ENCODE data around the gene CNTF. TPM values are rescaled to one million over a fixed set of nuclear protein-coding genes. Genes with fewer than 3 reads are reported as not detected.

Gene CNTF
- total RNA-seq, 1 donor from 2014 or later = 1.8 TPM

GRCh38 chr11:58641803-58642581, 19.5 kb downstream of the CNTF start:
- DNase-seq (ENCODE audit: low spot score) = no peak

DNA sequence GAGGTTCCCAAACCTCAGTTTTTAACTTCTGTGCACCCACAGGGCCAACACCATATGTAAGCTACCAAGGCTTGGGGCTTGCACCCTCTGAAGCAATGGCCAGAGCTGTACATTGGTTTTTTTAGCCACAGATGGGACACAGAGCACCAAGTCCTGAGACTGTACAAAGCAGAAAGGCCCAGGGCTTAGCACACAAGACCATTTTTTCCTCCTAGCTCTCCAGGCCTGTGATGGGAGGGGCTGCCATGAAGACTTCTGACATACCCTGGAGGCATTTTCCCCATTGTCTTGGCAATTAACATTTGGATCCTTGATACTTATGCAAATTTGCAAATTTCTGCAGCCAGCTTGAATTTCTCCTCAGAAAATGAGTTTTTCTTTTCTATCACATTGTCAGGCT, 23.4 kb downstream of the CNTF start:
- DNase-seq (ENCODE audit: low spot score) = no peak

DNA sequence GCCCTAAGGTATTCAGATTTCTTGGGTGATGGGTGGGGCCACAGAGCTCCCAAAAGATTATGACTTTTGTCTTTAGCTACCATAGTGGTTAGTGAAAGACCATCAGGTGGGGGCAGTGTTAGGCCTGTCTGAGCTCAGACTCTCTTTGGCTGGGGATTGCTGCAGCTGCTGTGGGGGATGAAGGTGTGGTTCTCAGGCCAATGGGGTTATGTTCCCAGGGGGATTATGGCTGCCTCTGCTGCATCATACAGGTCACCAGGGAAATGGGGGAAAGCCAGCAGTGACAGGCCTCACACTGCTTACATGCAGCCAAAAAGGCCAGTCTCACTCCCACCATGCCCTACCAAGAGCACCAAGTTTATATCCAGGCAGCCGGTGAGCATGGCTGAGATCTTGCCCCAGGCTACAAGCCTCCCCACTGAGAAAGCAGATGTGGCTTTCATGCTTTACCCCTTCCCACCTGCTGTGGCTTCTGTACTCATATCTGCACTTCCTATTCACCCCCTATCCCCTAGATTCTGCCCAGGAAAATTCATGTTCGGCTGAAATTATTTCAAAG, 24.8 kb downstream of the CNTF start:
- no peak for DNase-seq (ENCODE audit: low spot score)

GRCh38 chr11:58647866-58648265, 25.4 kb downstream of the CNTF start:
- no peak for DNase-seq (ENCODE audit: low spot score)

DNA sequence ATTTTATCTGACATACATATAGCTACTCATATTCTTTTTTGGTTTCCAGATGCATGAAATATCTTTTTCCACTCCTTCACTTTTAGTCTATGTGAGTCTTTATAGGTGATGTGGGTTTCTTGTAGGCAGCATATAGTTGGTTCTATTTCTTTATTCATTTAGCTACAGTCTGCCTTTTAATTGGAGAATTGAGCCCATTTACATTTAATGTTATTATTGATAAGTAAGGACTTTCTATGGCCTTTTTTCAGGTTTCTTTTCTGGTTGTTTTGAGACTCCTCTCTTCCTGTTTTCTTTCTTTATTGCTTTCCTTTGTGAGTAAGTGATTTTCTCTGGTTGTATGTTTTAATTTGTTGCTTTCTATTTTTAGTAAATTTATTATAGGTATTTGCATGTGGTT, 27.2 kb downstream of the CNTF start:
- no peak for DNase-seq (ENCODE audit: low spot score)

GRCh38 chr11:58650496-58650895, 28.0 kb downstream of the CNTF start:
- no peak for DNase-seq (ENCODE audit: low spot score)

DNA sequence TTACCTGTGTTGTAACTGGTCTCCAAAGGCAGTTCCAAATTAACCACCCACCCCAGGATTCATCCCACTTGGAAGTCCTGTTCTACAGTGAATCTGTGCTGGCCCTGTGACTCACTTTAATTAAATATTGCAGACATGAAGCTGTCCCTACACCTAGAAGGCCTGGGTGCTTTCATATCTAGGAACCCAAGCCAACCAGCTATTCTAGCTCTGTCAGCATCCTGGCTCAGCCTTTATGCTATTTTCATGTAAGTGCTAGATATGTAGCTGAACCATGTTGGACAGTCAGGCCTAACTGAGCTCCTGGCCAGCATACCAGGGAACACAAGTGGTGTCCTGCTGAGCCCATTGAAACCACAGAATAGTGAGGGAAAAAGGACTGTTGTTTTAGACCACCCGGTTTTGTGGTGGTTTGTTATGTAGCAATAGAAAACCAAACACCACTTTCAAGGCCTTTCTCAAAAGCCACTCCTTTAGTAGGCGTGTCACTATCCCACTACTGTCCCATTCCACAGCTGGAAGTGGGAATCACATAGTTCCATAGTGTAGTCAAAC, 30.3 kb downstream of the CNTF start:
- no peak for DNase-seq (ENCODE audit: low spot score)

GRCh38 chr11:58654079-58654907, 31.8 kb downstream of the CNTF start:
- peak; percentile 64 for DNase-seq (ENCODE audit: low spot score)

GRCh38 chr11:58654908-58655296, 32.4 kb downstream of the CNTF start:
- no peak for DNase-seq (ENCODE audit: low spot score)

DNA sequence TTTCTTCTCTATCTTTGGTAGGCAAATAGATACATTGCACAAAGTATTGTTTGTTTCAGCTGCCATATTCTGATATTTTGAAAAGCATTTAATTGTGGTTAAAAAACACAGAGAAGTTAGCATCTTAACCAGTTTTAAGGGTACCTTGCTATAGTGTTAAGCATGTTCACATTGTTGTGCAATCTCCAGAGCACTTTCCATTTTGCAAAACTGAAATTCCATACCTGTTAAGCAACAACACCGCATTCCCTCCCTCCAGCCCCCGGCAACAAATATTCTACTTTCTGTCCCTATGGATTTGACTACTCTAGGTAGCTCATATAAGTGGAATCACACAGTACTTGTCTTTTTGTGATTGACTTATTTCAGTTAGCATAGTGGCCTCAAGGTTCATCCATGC, 33.9 kb downstream of the CNTF start:
- DNase-seq (ENCODE audit: low spot score) = no peak

GRCh38 chr11:58658623-58659022, 36.2 kb downstream of the CNTF start:
- no peak for DNase-seq (ENCODE audit: low spot score)

GRCh38 chr11:58659404-58659803, 36.9 kb downstream of the CNTF start:
- DNase-seq (ENCODE audit: low spot score) = no peak

GRCh38 chr11:58659910-58660570, 37.6 kb downstream of the CNTF start:
- no peak for DNase-seq (ENCODE audit: low spot score)

DNA sequence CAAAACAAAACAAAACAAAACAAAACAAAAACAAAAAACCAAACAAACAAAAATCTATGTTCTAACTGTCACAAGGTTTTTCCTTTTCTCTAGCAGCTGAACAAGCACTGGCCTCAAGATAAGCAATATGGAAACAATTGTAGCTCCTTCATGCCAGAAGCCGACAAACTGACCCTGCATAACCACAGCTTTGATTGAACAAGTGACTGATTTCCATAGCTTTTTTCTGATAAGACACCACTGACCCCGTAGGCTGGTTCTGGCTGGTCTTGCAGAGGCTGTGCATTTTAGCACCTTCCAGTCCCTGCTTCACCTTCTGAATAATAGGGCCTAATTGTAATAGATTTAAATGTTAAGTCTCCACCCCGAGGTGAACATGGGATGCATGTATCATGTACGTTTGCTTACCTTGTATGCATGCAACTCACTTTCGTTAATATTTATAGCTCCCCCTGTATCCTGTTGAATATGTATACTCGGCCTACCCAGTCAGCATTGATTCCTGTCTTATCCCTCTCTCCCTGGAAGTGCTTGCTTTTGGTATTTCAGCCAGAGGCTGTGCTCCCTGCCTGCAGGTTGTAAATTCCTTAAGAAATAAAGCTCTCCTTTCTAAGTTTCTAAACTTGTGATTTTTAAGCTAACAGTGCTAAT, 49.6 kb downstream of the CNTF start:
- no peak for DNase-seq (ENCODE audit: low spot score)

DNA sequence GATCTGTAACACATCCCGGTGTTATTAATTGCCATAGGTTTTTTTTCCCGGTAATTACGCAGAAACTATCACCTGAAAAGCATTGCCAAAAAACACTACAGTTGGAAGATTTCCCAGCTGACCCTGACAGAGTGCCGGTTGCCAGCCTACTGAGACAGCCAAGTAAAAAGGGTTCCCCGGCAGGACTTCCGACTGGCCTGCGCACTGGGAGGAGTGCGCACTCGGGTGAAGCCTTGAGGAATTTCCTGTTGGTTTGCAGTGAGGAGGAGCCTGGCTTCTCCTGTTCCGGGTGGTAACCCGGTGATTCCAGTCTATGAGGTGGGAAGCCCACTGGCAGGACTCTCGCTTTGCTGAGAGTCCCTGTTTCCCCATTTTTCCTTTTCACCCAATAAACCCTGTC, 52.1 kb downstream of the CNTF start:
- DNase-seq (ENCODE audit: low spot score) = no peak

Other genes starting within 250 kb of the CNTF start
- gene OR5B3, start 215.8 kb upstream of the CNTF start, total RNA-seq = not detected
- gene OR5B2, start 194.5 kb upstream of the CNTF start, total RNA-seq = not detected
- not detected for gene OR5B12, start 180.4 kb upstream of the CNTF start, total RNA-seq
- gene OR5B21, start 114.6 kb upstream of the CNTF start, total RNA-seq = not detected
- gene LPXN, start 46.8 kb upstream of the CNTF start, total RNA-seq = 14.7 TPM
- gene ZFP91, start 43.6 kb upstream of the CNTF start, total RNA-seq = 48.6 TPM
- not detected for gene GLYAT, start 109.3 kb downstream of the CNTF start, total RNA-seq
- not detected for gene GLYATL2, start 222.0 kb downstream of the CNTF start, total RNA-seq